Pancreas (tissue), 10 donors: ENCODE measurements around the gene SHISA7. TPM values are rescaled to one million over a fixed set of nuclear protein-coding genes. Genes with fewer than 3 reads are reported as not detected.

Source experiments
- ATAC-seq, 4 donors: fragments of 200-7000 bp; cut with Tn5 transposase; one replicate each; pipeline versions ENCODE4 v1.8.0 to v1.9.1; 2020; ENCODE audit warnings: mild to moderate bottlenecking in 4 of 4, moderate library complexity in 4 of 4
- DNase-seq, 6 donors: peaks; one replicate each; pipeline ENCODE4 v3.0.0-alpha.2; 2020
- FAIRE-seq: peaks from 2 replicates; lab custom pipeline; 2012; peaks lifted over from hg19 to GRCh38; lab: Jason Lieb, UNC
- H3K27ac ChIP-seq, 4 donors: fragments of 200-600 bp; sonication (generic); 1 replicate in 3 of 4; 2 replicates in 1 of 4; pipeline versions ENCODE4 v1.5.0 to v1.8.0; 2020
- H3K27me3 ChIP-seq, 4 donors: fragments of 200-600 bp; one replicate each; pipeline ENCODE4 v1.8.0; 2021
- H3K36me3 ChIP-seq, 3 donors: fragments of 200-600 bp; sonication (generic) in 1 of 3; one replicate each; pipeline versions ENCODE4 v1.5.0 to v1.8.0; 2020 to 2021
- H3K4me1 ChIP-seq, 3 donors: fragments of 200-600 bp; one replicate each; pipeline ENCODE4 v1.8.0; 2021
- H3K4me3 ChIP-seq, 4 donors: fragments of 200-600 bp; sonication (generic) in 2 of 4; one replicate each; pipeline versions ENCODE4 v1.5.0 to v1.8.0; 2020 to 2021
- H3K9me3 ChIP-seq, 4 donors: fragments of 200-600 bp; one replicate each; pipeline ENCODE4 v1.8.0; 2021
- CTCF ChIP-seq, 4 donors: fragments of 200-600 bp; sonication (generic) in 3 of 4; IDR thresholded peaks; one replicate each; pipeline versions ENCODE4 v1.5.0 to v1.8.0; 2021; ENCODE audit warnings: antibody characterized with exemption in 4 of 4
- WGBS, 2 donors: extraction: QIAGEN DNeasy Blood & Tissue Kit; methylation state at CpG; one replicate each; pipeline ENCODE4 v1.1.7; 2013; 5-methylcytosine and 5-hydroxymethylcytosine counted together
- intact Hi-C, 3 donors: fragments of 100-400 bp; cut with DNase I; formaldehyde crosslinking; loops; one replicate each; pipeline versions ENCODE4 v1.11.1 to v1.14.2; 2022
- polyA plus RNA-seq, 2 donors: library from polyadenylated mRNA; stranded (reverse); fragments of 200-250 nt; gene quantifications; one replicate each; pipeline ENCODE4 v1.2.3, GENCODE V29; 2013
- total RNA-seq, 6 donors: library from RNA; stranded (reverse); fragmentation: NEBNext Ultra II Directional in 4 of 6; extraction: Animal tissue kit (Norgen Biotek cat#: 25700) in 4 of 6; gene quantifications; one replicate each; pipeline versions ENCODE4 v1.2.1 to v1.2.4, GENCODE V29; 2021 to 2023
- donor health status: healthy with polysubstance abuse.
- donor health status: DM: no; HTN: no; CAD: no; lungs with moderate emphysema.
- donor health status: DM: no; HTN: no; CAD: no.
- donor health status: control.
- donor health status: control.
- donor health status: Bipolar disorder and iron deficiency.
- donor health status: DM: yes; HTN: yes; CAD: no.
- donor health status: DM: no; HTN: no; CAD: no.
- donor health status: DM: no; HTN: no; CAD: no.
- donor health status: DM: yes; HTN: yes; CAD: no.

The SHISA7 gene
- total and polyA plus RNA-seq, 8 donors: 0.04 to 0.33 (median 0.06) TPM; not detected in 3

GRCh38 chr19:55482967-55483705 lies 40.0 kb upstream of the SHISA7 start:
- DNase-seq (peak in 3 of 6 donors; percentile 44 to 78 (median 52)), ATAC-seq (no peak), FAIRE-seq (no peak)
- TF ChIP-seq CTCF (IDR thresholded peaks at IDR 0.05): no peak
- no peaks in the 10 kb centered on the region for H3K9me3 ChIP-seq
- H3K36me3 ChIP-seq: peaks cover 0 to 6% (median 0%) of the 10 kb centered on the region in 3 donors
- 91 to 93% methylated on average over 42 to 47 of the region's 47 CpGs for WGBS, 2 donors
- no peak overlapping the region for H3K27ac ChIP-seq
- intact Hi-C loops: no loop called here
- H3K4me3 ChIP-seq: no peak overlapping the region
- no peaks in the 10 kb centered on the region for H3K27me3 ChIP-seq
- peaks cover 13 to 19% (median 18%) of the 10 kb centered on the region in 3 donors for H3K4me1 ChIP-seq

GRCh38 chr19:55482156-55482961 lies 39.3 kb upstream of the SHISA7 start:
- Histone ChIP-seq H3K4me1 (peaks cover 18 to 26% (median 21%) of the 10 kb centered on the region in 3 donors), H3K4me3 (no peak overlapping the region), H3K36me3 (peaks cover 0 to 6% (median 0%) of the 10 kb centered on the region in 3 donors), H3K27ac (no peak overlapping the region), H3K27me3 (no peaks in the 10 kb centered on the region), H3K9me3 (no peaks in the 10 kb centered on the region)
- DNase-seq (peak in 3 of 6 donors; percentile 45 to 68 (median 55)), ATAC-seq (no peak), FAIRE-seq (no peak)
- intact Hi-C loops: no loop called here
- TF ChIP-seq CTCF (IDR thresholded peaks at IDR 0.05): no peak
- WGBS, 2 donors: 93% methylated on average over 70 to 83 of the region's 83 CpGs

- no peaks in the 10 kb centered on the region for H3K27me3 ChIP-seq
- H3K36me3 ChIP-seq: peaks cover 0 to 6% (median 0%) of the 10 kb centered on the region in 3 donors
- no peak overlapping the region for H3K27ac ChIP-seq
- no peak for ATAC-seq
- H3K9me3 ChIP-seq: no peaks in the 10 kb centered on the region
- FAIRE-seq: no peak
- 74 to 82% methylated on average over 31 to 40 of the region's 40 CpGs for WGBS, 2 donors
- H3K4me3 ChIP-seq: no peak overlapping the region
- peak in 1 of 6 donors; percentile 19 for DNase-seq
- intact Hi-C loops: no loop called here
- no peak for TF ChIP-seq CTCF (IDR thresholded peaks at IDR 0.05)
- H3K4me1 ChIP-seq: peaks cover 18 to 26% (median 23%) of the 10 kb centered on the region in 3 donors
These were observed 38.7 kb upstream of the SHISA7 start for GRCh38 chr19:55481794-55482155.

GRCh38 chr19:55481148-55481793 lies 38.2 kb upstream of the SHISA7 start:
- intact Hi-C loops: no loop called here
- no peak overlapping the region for H3K27ac ChIP-seq
- WGBS, 2 donors: 92 to 93% methylated on average over 46 to 52 of the region's 52 CpGs
- H3K27me3 ChIP-seq: no peaks in the 10 kb centered on the region
- peaks cover 0 to 6% (median 0%) of the 10 kb centered on the region in 3 donors for H3K36me3 ChIP-seq
- FAIRE-seq: no peak
- H3K4me1 ChIP-seq: peaks cover 18 to 26% (median 23%) of the 10 kb centered on the region in 3 donors
- peak in 3 of 6 donors; percentile 45 to 74 (median 53) for DNase-seq
- no peak overlapping the region for H3K4me3 ChIP-seq
- H3K9me3 ChIP-seq: no peaks in the 10 kb centered on the region
- no peak for TF ChIP-seq CTCF (IDR thresholded peaks at IDR 0.05)
- no peak for ATAC-seq
